Fibroblast of lung (primary cell): Measurements from ENCODE around the gene SRSF5.

Experiments
- EZH2 ChIP-seq: IDR thresholded peaks from 2 replicates; pipeline ENCODE4 v1.5.1; 2012; ENCODE audit warnings: low read length, control low read depth, mild to moderate bottlenecking; ENCODE audit errors: missing control alignments
- TF ChIP-seq, protein P1 (sequence below), 2 donors: IDR thresholded peaks in 1 of 2; conservative IDR thresholded peaks in 1 of 2; 1 replicate in 1 of 2; 2 replicates in 1 of 2; pipeline ENCODE4 v1.5.1; 2011 to 2012; ENCODE audit warnings: low read length in 2 of 2, control low read depth in 1 of 2, inconsistent platforms in 1 of 2, low read depth in 1 of 2, mild to moderate bottlenecking in 1 of 2

DNA sequence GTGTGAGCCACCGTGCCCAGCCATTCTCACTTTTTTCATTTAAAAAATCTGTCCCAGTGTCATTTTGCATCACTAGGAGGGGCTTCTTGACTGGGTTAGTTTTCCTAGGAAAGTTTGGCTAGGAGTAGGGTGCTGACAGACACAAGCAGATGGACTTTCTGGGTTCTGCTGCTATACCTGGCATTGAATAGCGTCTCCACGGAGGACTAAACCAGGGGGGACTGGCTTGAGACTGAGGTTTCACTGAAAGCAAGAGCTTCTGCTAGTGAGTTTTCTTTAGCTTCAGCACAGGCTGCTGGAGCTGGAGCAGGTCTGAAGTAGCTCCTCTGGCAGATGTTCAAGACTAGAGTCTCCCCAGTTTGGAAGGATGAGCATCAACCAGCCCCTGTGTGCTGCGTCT, 28.7 kb downstream of the SRSF5 start:
- TF ChIP-seq, protein P1, sequence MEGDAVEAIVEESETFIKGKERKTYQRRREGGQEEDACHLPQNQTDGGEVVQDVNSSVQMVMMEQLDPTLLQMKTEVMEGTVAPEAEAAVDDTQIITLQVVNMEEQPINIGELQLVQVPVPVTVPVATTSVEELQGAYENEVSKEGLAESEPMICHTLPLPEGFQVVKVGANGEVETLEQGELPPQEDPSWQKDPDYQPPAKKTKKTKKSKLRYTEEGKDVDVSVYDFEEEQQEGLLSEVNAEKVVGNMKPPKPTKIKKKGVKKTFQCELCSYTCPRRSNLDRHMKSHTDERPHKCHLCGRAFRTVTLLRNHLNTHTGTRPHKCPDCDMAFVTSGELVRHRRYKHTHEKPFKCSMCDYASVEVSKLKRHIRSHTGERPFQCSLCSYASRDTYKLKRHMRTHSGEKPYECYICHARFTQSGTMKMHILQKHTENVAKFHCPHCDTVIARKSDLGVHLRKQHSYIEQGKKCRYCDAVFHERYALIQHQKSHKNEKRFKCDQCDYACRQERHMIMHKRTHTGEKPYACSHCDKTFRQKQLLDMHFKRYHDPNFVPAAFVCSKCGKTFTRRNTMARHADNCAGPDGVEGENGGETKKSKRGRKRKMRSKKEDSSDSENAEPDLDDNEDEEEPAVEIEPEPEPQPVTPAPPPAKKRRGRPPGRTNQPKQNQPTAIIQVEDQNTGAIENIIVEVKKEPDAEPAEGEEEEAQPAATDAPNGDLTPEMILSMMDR (conservative IDR thresholded peaks at IDR 0.05 in 1 of 2, IDR thresholded peaks at IDR 0.05 in 1 of 2; ENCODE audit: low read depth in 1 of 2, low read length in 2 of 2) = no peak
- TF ChIP-seq EZH2 = no peak
